ENCODE data around the gene TMEM131.
A peak's percentile ranks its signal among the peaks of the same experiment; 100 is the strongest.
"Not testable (repeated sequence)": the region's sequence is repeated elsewhere in the genome, so short reads cannot be mapped to it uniquely, and the experiment has no call there.

The TMEM131 gene

DNA sequence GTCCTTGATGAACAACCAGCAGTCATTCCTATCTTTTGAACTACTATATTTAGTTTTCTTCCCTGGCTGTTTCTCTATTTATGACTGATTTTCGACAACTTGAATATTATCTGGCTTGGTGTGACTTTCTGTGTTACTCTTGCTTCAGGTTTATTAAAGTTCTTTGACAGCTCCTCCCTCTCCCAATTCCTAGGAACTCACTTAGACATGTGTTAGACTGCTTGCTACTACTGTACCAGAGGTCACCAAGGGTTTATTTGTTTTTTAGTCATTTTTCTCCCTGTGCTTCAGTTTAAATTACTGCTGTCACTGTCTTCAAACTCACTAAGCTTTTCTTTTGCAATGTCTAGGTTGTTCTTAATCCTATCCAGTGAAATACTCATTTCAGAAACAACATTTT lies 90.5 kb downstream of the TMEM131 start:
- TF ChIP-seq, protein P1, sequence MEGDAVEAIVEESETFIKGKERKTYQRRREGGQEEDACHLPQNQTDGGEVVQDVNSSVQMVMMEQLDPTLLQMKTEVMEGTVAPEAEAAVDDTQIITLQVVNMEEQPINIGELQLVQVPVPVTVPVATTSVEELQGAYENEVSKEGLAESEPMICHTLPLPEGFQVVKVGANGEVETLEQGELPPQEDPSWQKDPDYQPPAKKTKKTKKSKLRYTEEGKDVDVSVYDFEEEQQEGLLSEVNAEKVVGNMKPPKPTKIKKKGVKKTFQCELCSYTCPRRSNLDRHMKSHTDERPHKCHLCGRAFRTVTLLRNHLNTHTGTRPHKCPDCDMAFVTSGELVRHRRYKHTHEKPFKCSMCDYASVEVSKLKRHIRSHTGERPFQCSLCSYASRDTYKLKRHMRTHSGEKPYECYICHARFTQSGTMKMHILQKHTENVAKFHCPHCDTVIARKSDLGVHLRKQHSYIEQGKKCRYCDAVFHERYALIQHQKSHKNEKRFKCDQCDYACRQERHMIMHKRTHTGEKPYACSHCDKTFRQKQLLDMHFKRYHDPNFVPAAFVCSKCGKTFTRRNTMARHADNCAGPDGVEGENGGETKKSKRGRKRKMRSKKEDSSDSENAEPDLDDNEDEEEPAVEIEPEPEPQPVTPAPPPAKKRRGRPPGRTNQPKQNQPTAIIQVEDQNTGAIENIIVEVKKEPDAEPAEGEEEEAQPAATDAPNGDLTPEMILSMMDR (conservative IDR thresholded peaks at IDR 0.05; ENCODE audit: low read depth), result no peak
- DNase-seq (ENCODE audit: low spot score), result no peak
- no peak overlapping the region for H3K27ac ChIP-seq
- POLR2A ChIA-PET (ENCODE audit: low non-redundant PET), result no interaction called here
- CTCF ChIA-PET, result no interaction called here

DNA sequence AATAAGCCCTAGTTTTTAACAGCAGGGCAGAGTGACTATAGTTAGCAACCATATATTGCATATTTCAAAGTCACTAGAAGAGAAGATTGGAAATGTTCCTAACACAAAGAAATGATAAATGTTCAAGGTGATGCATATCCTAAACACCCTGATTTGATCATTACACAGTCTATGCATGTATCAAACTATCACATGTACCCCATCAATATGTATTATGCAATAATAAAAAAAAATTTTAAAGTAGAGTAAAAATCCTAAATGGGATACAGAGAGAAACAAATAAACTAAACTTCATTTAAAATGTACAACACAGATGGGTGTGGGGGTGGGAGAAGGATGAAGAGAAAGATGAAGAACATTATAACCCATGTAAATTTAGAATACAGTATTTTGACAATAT lies 93.9 kb downstream of the TMEM131 start:
- no peak for DNase-seq (ENCODE audit: low spot score)
- ChIA-PET POLR2A (ENCODE audit: low non-redundant PET) (no interaction called here), CTCF (no interaction called here)
- no peak overlapping the region for H3K27ac ChIP-seq
- TF ChIP-seq, protein P1 (conservative IDR thresholded peaks at IDR 0.05; ENCODE audit: low read depth), result no peak

DNA sequence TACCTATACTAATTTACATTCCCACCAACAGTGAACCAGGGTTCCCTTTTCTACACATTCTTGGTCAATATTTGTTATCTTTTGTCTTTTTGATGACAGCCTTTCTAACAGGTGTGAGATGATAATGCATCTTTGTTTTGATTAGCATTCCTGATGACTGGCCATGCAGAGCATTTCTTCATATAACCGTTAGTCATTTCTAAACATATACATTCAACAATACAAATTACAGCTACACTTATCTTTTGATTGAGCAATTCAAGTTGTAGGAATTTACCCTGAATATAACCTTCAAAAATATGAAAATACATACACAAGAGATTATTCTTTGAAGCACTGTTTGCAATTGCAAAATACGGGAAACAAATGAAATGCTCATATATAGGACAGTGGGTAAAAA lies 94.9 kb downstream of the TMEM131 start:
- CTCF ChIA-PET, result interaction anchor here (0.7 kb wide), 1 partner anchor 92 kb away, joined by 3 read pairs; no protein-coding TSS in a partner anchor
- DNase-seq (ENCODE audit: low spot score), result peak; percentile 24
- TF ChIP-seq, protein P1 (conservative IDR thresholded peaks at IDR 0.05; ENCODE audit: low read depth), result no peak
- POLR2A ChIA-PET (ENCODE audit: low non-redundant PET), result no interaction called here
- no peak overlapping the region for H3K27ac ChIP-seq

DNA sequence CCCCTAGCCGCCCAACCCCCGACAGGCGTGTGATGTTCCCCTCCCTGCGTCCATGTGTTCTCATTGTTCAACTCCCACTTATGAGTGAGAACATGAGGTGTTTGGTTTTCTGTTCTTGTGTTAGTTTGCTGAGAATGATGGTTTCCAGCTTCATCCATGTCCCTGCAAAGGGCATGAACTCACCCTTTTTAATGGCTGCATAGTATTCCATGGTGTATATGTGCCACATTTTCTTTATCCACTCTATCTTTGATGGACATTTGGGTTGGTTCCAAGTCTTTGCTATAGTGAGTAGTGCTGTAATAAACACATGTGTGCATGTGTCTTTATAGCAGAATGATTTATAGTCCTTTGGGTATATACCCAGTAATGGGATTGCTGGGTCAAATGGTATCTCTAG lies 102.7 kb downstream of the TMEM131 start:
- H3K27ac ChIP-seq; POLR2A ChIA-PET (ENCODE audit: low non-redundant PET); DNase-seq (ENCODE audit: low spot score): not testable (repeated sequence)
- CTCF ChIA-PET, result interaction anchor here (0.5 to 0.6 kb wide), 2 partner anchors 92 to 431 kb away, joined by 3 to 5 read pairs; no protein-coding TSS in a partner anchor

DNA sequence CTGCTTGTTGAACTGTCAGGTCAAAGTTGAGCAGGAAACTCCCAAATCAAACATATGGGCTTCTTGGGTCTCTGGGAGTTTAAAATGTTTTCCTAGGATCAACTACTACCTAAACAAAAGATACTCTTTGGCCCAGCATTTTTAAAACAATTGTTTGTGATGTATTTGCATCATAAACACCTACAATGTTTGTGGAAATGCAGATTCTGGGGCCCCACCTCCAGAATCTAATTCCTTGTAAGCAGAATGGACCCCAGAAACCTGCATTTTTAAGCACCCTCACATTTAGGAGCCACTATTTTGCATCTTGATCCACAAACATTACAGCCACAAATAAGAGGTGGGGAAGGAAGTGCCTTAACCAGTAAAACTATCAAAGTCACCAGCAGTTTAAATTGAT lies 104.1 kb downstream of the TMEM131 start:
- TF ChIP-seq, protein P1 (conservative IDR thresholded peaks at IDR 0.05; ENCODE audit: low read depth), result no peak
- no peak for DNase-seq (ENCODE audit: low spot score)
- H3K27ac ChIP-seq, result no peak overlapping the region
- ChIA-PET POLR2A (ENCODE audit: low non-redundant PET) (no interaction called here), CTCF (no interaction called here)

DNA sequence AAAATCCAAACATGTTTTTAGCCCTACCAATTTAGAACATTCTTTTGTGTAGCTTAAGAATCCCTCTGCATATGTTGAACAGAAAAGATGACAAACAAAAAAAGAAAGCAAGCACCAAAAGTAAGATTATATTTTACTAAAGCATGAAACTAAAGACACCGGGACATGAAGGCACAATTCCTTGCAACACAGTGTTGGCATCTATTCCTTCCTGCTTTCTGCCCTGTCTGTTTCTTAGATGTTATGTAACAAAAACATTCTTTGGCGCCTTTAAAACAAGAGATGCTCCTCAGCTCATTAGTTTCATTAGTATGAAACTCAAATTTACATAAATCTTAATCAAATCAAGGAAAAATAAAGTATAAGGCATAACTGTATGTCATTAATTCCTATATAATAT lies 106.6 kb downstream of the TMEM131 start:
- CTCF ChIA-PET, result interaction anchor here (0.7 kb wide), 1 partner anchor 19 kb away, joined by 3 read pairs; no protein-coding TSS in a partner anchor
- no peak for DNase-seq (ENCODE audit: low spot score)

DNA sequence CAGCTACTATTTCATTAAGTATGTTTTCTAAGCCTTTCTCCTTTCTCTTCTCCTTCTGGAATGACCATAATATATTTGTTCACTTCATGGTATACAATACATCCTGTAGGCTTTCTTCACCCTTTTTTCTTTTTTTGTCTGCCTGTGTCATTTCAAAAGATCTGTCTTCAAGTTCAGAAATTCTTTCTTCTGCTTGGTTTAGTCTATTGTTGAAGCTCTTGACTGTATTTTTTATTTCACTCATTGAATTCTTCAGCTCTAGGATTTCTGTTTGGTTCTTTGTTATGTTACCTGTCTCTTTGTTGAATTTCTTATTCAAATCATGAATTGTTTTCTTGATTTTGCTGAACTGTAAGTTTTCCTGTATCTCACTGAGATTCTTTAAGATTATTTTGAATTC lies 109.9 kb downstream of the TMEM131 start:
- POLR2A ChIA-PET (ENCODE audit: low non-redundant PET), result no interaction called here
- TF ChIP-seq, protein P1 (conservative IDR thresholded peaks at IDR 0.05; ENCODE audit: low read depth), result no peak
- CTCF ChIA-PET, result interaction anchor here (0.5 kb wide), 1 partner anchor 203 kb away, joined by 5 read pairs; no protein-coding TSS in a partner anchor
- no peak for DNase-seq (ENCODE audit: low spot score)
- no peak overlapping the region for H3K27ac ChIP-seq

More for the DNA sequence above, 106.6 kb downstream of the TMEM131 start:
- H3K27ac ChIP-seq, result no peak overlapping the region
- TF ChIP-seq, protein P1 (conservative IDR thresholded peaks at IDR 0.05; ENCODE audit: low read depth), result no peak
- POLR2A ChIA-PET (ENCODE audit: low non-redundant PET), result no interaction called here

Data from RWPE1 (cell line).